SU-DHL-6 (cell line): ENCODE data around the gene CHRNA7.

ENCODE experiments used
- H2AFZ ChIP-seq: fragments of 200-600 bp; sonication (generic); 2 replicates; pipeline ENCODE4 v1.6.1; 2014; ENCODE audit warnings: low read depth, mild to moderate bottlenecking, moderate library complexity, mixed read lengths, antibody characterized with exemption, low read length; ENCODE audit not compliant: severe bottlenecking
- H3F3A ChIP-seq: fragments of 200-600 bp; shearing (Covaris generic); 2 replicates; pipeline ENCODE4 v1.6.0; 2016; ENCODE audit warnings: antibody characterized with exemption, mild to moderate bottlenecking; ENCODE audit not compliant: insufficient read depth
- H3K27ac ChIP-seq: fragments of 200-600 bp; sonication (generic); 2 replicates; pipeline ENCODE4 v1.5.1; 2016; ENCODE audit warnings: low read depth, mild to moderate bottlenecking, low read length, moderate library complexity, mixed read lengths
- H3K27me3 ChIP-seq: fragments of 200-600 bp; sonication (generic), shearing (Covaris generic); 2 replicates; pipeline ENCODE4 v1.6.0; 2014; ENCODE audit warnings: mild to moderate bottlenecking, low read length
- H3K36me3 ChIP-seq: fragments of 200-600 bp; sonication (generic); 2 replicates; pipeline ENCODE4 v1.6.1; 2014; ENCODE audit warnings: mild to moderate bottlenecking, low read length, mixed read lengths
- H3K4me2 ChIP-seq: fragments of 300-600, 200-600 bp; shearing (Covaris generic), sonication (generic); 2 replicates; pipeline ENCODE4 v1.6.0; 2014; ENCODE audit warnings: low read length, low read depth, mild to moderate bottlenecking; ENCODE audit not compliant: poor library complexity, severe bottlenecking
- H3K4me3 ChIP-seq: fragments of 200-600 bp; sonication (generic); 2 replicates; pipeline ENCODE4 v1.5.1; 2014; ENCODE audit warnings: antibody characterized with exemption, low read length, mild to moderate bottlenecking, mixed read lengths; ENCODE audit not compliant: insufficient read depth, poor library complexity, severe bottlenecking
- H3K79me2 ChIP-seq: fragments of 200-600 bp; sonication (generic); 2 replicates; pipeline ENCODE4 v1.6.1; 2014; ENCODE audit warnings: mild to moderate bottlenecking, low read length, moderate library complexity; ENCODE audit not compliant: insufficient read depth
- H3K9ac ChIP-seq: fragments of 200-600 bp; sonication (generic); 2 replicates; pipeline ENCODE4 v1.7.0; 2014; ENCODE audit warnings: mild to moderate bottlenecking, low read length
- H3K9me2 ChIP-seq: fragments of 200-600 bp; sonication (generic); replicated peaks from 2 replicates; pipeline ENCODE4 v1.6.1; 2014; ENCODE audit warnings: low read length; ENCODE audit not compliant: insufficient read depth
- H3K9me3 ChIP-seq: fragments of 200-600 bp; sonication (generic); 2 replicates; pipeline ENCODE4 v1.6.1; 2014; ENCODE audit warnings: low read length, mixed read lengths; ENCODE audit not compliant: insufficient read depth
- H4K20me1 ChIP-seq: fragments of 200-600 bp; sonication (generic); 2 replicates; pipeline ENCODE4 v1.6.1; 2014; ENCODE audit warnings: low read depth, mild to moderate bottlenecking, antibody characterized with exemption, low read length, moderate library complexity, mixed read lengths
- CTCF ChIP-seq: fragments of 200-600 bp; sonication (generic); IDR thresholded peaks from one replicate; pipeline ENCODE4 v1.5.1; 2017; ENCODE audit warnings: antibody characterized with exemption, mild to moderate bottlenecking, low read length, moderate library complexity; ENCODE audit not compliant: insufficient read depth, poor library complexity, severe bottlenecking
- EZH2phosphoT487 ChIP-seq: fragments of 200-600 bp; sonication (generic), shearing (Covaris generic); conservative IDR thresholded peaks from 2 replicates; pipeline ENCODE4 v1.6.1; 2018; ENCODE audit warnings: mild to moderate bottlenecking, antibody characterized with exemption, low read length, moderate library complexity, mixed read lengths

The CHRNA7 gene

GRCh38 chr15:32089851-32090359, 59.6 kb downstream of the CHRNA7 start:
- Histone ChIP-seq H3K9me3 (no peaks in the 10 kb centered on the region), H3K36me3 (no peaks in the 10 kb centered on the region), H3K27me3 (no peaks in the 10 kb centered on the region), H3K27ac (no peak overlapping the region), H3K4me2 (no peak overlapping the region), H3K79me2 (no peaks in the 10 kb centered on the region), H3K4me3 (no peak overlapping the region), H3F3A (no peaks in the 10 kb centered on the region), H3K9ac (no peak overlapping the region), H3K9me2 (no peaks in the 10 kb centered on the region), H4K20me1 (no peaks in the 10 kb centered on the region), H2AFZ (no peak overlapping the region)
- TF ChIP-seq EZH2phosphoT487 (no peak), CTCF (no peak)

- Histone ChIP-seq H3K36me3 (no peaks in the 10 kb centered on the region), H3K9ac (no peak overlapping the region), H3K4me3 (no peak overlapping the region), H2AFZ (no peak overlapping the region), H3K9me3 (no peaks in the 10 kb centered on the region), H3K27me3 (no peaks in the 10 kb centered on the region), H3F3A (no peaks in the 10 kb centered on the region), H3K4me2 (no peak overlapping the region), H3K79me2 (no peaks in the 10 kb centered on the region), H3K9me2 (no peaks in the 10 kb centered on the region), H3K27ac (no peak overlapping the region), H4K20me1 (no peaks in the 10 kb centered on the region)
- TF ChIP-seq CTCF (no peak), EZH2phosphoT487 (no peak)
Observed at GRCh38 chr15:32091505-32092380, 61.4 kb downstream of the CHRNA7 start.

- Histone ChIP-seq H3K27me3 (no peaks in the 10 kb centered on the region), H3K4me3 (no peak overlapping the region), H2AFZ (no peak overlapping the region), H3K9me3 (no peaks in the 10 kb centered on the region), H3F3A (no peaks in the 10 kb centered on the region), H4K20me1 (no peaks in the 10 kb centered on the region), H3K9ac (no peak overlapping the region), H3K79me2 (no peaks in the 10 kb centered on the region), H3K9me2 (no peaks in the 10 kb centered on the region), H3K36me3 (no peaks in the 10 kb centered on the region), H3K27ac (no peak overlapping the region), H3K4me2 (no peak overlapping the region)
- TF ChIP-seq EZH2phosphoT487 (no peak), CTCF (no peak)
Observed at GRCh38 chr15:32096213-32096612, 65.9 kb downstream of the CHRNA7 start.
